CD8-positive, alpha-beta memory T cell (primary cell): Measurements from ENCODE around the gene FBXO10. TPM values are rescaled to one million over a fixed set of nuclear protein-coding genes. Genes with fewer than 3 reads are reported as not detected.

Experiments used
- CTCF ChIA-PET: fragments of 350-600 bp; sonication (Branson Sonifier 250); formaldehyde crosslinking; loops from one replicate; lab custom pipeline; 2021; ENCODE audit warnings: antibody characterized with exemption; lab: Charles Lee
- POLR2A ChIA-PET: fragments of 350-600 bp; sonication (Branson Sonifier 250); formaldehyde crosslinking; loops from one replicate; lab custom pipeline; 2021; ENCODE audit warnings: antibody characterized with exemption; lab: Charles Lee
- DNase-seq, 5 donors: peaks; one replicate each; pipeline versions ENCODE4 v3.0.0 to v3.0.0-alpha.2; 2020 to 2022; ENCODE audit warnings: mixed read lengths in 1 of 5
- H3K27ac ChIP-seq: one replicate; pipeline ENCODE4 v1.7.0; 2013; ENCODE audit warnings: low read depth, mild to moderate bottlenecking, low read length, moderate library complexity
- H3K27me3 ChIP-seq: 2 replicates; pipeline ENCODE4 v1.7.0; 2013; ENCODE audit warnings: low read length, mild to moderate bottlenecking; ENCODE audit not compliant: insufficient read depth, poor library complexity, severe bottlenecking
- H3K36me3 ChIP-seq: 2 replicates; pipeline ENCODE4 v1.7.0; 2013; ENCODE audit warnings: mild to moderate bottlenecking, low read length, moderate library complexity; ENCODE audit not compliant: insufficient read depth
- H3K4me1 ChIP-seq: 2 replicates; pipeline ENCODE4 v1.7.0; 2013; ENCODE audit warnings: mild to moderate bottlenecking, low read length, moderate library complexity; ENCODE audit not compliant: insufficient read depth
- H3K4me3 ChIP-seq: 2 replicates; pipeline ENCODE4 v1.7.0; 2013; ENCODE audit warnings: mild to moderate bottlenecking, low read length
- H3K9me3 ChIP-seq: 2 replicates; pipeline ENCODE4 v1.7.0; 2013; ENCODE audit warnings: mild to moderate bottlenecking, low read length
- H3K27ac Mint-ChIP-seq, 8 donors: one replicate each; pipeline ENCODE4 v1.8.0; 2020 to 2021; ENCODE audit warnings: mixed read lengths in 8 of 8, mild to moderate bottlenecking in 6 of 8, inconsistent platforms in 3 of 8, moderate library complexity in 3 of 8
- H3K27me3 Mint-ChIP-seq, 2 donors: one replicate each; pipeline ENCODE4 v1.8.0; 2020 to 2021; ENCODE audit warnings: mixed read lengths in 2 of 2, mild to moderate bottlenecking in 1 of 2, moderate library complexity in 1 of 2
- H3K36me3 Mint-ChIP-seq, 3 donors: one replicate each; pipeline ENCODE4 v1.8.0; 2020 to 2021; ENCODE audit warnings: mixed read lengths in 3 of 3, inconsistent platforms in 1 of 3, mild to moderate bottlenecking in 1 of 3
- H3K4me1 Mint-ChIP-seq, 3 donors: one replicate each; pipeline ENCODE4 v1.8.0; 2020 to 2021; ENCODE audit warnings: mixed read lengths in 3 of 3, inconsistent platforms in 1 of 3, mild to moderate bottlenecking in 1 of 3
- H3K4me3 Mint-ChIP-seq, 7 donors: one replicate each; pipeline ENCODE4 v1.8.0; 2020 to 2021; ENCODE audit warnings: mixed read lengths in 7 of 7, mild to moderate bottlenecking in 6 of 7, moderate library complexity in 4 of 7, inconsistent platforms in 2 of 7
- H3K9me3 Mint-ChIP-seq, 5 donors: one replicate each; pipeline ENCODE4 v1.8.0; 2020 to 2022; ENCODE audit warnings: mixed read lengths in 5 of 5, mild to moderate bottlenecking in 3 of 5, moderate library complexity in 2 of 5, inconsistent platforms in 1 of 5
- polyA plus RNA-seq: library from polyadenylated mRNA; unstranded; fragments of 300-500 nt; fragmentation: Illumina TruSeq; gene quantifications from one replicate; pipeline ENCODE4 v1.2.3, GENCODE V29; 2021
- total RNA-seq, 2 experiments: library from RNA; stranded (reverse); gene quantifications; one replicate each; pipeline ENCODE4 v1.2.3, GENCODE V29; 2021

FBXO10 gene
- total and polyA plus RNA-seq, 3 experiments from 2014 or later, result 0.82 to 2.8 (median 2.3) TPM

DNA sequence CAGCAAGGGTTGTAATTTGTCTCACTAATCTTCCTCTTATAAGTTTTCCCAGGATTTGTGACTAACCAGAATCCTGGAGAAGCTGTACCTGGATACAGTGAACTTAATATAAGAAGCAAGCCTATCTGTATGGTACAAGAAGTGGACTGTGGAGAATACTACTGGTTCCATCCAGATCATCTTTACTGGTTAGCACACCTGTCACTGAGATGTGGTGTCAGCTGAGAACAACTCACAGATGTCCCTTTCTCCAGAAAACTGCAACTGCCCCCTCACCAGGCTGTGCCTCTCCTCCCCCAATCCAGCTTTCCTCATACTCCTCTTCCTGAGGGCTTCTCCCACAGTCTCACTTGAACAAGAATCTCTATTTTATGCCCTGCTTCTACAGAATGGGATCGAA lies 4.9 kb downstream of the FBXO10 start:
- Histone ChIP-seq H3K27me3 (no peaks in the 10 kb centered on the region), H3K27ac (no peak overlapping the region), H3K36me3 (no peaks in the 10 kb centered on the region), H3K4me1 (no peaks in the 10 kb centered on the region), H3K9me3 (no peaks in the 10 kb centered on the region), H3K4me3 (no peak overlapping the region)
- ChIA-PET CTCF (interaction anchor here (1.4 kb wide), 1 partner anchor 23 kb away, joined by 3 read pairs; no protein-coding TSS in a partner anchor), POLR2A (no interaction called here)
- peaks cover 9 to 14% (median 9%) of the 10 kb centered on the region in 3 donors for H3K4me1 Mint-ChIP-seq
- no peaks in the 10 kb centered on the region for H3K9me3 Mint-ChIP-seq
- peak overlapping the region in 1 of 7 donors; percentile 10 for H3K4me3 Mint-ChIP-seq
- no peaks in the 10 kb centered on the region for H3K27me3 Mint-ChIP-seq
- no peak for DNase-seq
- H3K27ac Mint-ChIP-seq, result peak overlapping the region in 1 of 8 donors; percentile 13
- peaks cover 0 to 5% (median 0%) of the 10 kb centered on the region in 3 donors for H3K36me3 Mint-ChIP-seq

DNA sequence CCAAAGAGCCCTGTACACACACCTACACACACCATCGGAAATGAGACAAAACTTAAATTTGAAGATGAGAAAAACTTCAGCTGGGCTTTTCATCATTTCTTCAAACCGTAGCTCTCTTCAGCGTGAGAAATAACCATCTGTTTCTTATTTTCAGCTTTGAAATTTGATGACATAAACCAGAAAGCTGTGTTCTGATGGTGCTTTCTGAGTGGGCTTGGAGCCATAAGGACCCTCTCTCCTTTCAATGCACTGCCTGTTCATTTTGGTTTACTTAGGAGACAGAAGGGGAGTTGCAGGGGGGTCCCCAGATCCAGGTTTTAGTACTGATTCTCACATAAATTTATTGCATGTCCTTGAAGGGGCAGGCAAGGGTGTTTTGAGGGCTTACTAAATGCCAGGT lies 9.5 kb downstream of the FBXO10 start:
- Mint-ChIP-seq H3K9me3 (peaks cover 0 to 12% (median 8%) of the 10 kb centered on the region in 5 donors), H3K4me3 (no peak overlapping the region), H3K36me3 (peaks cover 6 to 22% (median 8%) of the 10 kb centered on the region in 3 donors), H3K4me1 (no peaks in the 10 kb centered on the region), H3K27ac (no peak overlapping the region), H3K27me3 (no peaks in the 10 kb centered on the region)
- POLR2A ChIA-PET, result no interaction called here
- Histone ChIP-seq H3K4me1 (no peaks in the 10 kb centered on the region), H3K27me3 (no peaks in the 10 kb centered on the region), H3K9me3 (no peaks in the 10 kb centered on the region), H3K4me3 (no peak overlapping the region), H3K36me3 (no peaks in the 10 kb centered on the region), H3K27ac (no peak overlapping the region)
- CTCF ChIA-PET, result no interaction called here
- DNase-seq, result no peak

- H3K4me1 ChIP-seq, result no peaks in the 10 kb centered on the region
- H3K27ac ChIP-seq, result no peak overlapping the region
- CTCF ChIA-PET, result interaction anchor here (0.9 kb wide), 1 partner anchor 10 kb away, joined by 3 read pairs; no protein-coding TSS in a partner anchor
- H3K27ac Mint-ChIP-seq, result no peak overlapping the region
- no peaks in the 10 kb centered on the region for H3K9me3 ChIP-seq
- no peaks in the 10 kb centered on the region for H3K36me3 ChIP-seq
- no peaks in the 10 kb centered on the region for H3K27me3 Mint-ChIP-seq
- H3K4me1 Mint-ChIP-seq, result no peaks in the 10 kb centered on the region
- H3K9me3 Mint-ChIP-seq, result peaks cover 0 to 12% (median 8%) of the 10 kb centered on the region in 5 donors
- H3K27me3 ChIP-seq, result no peaks in the 10 kb centered on the region
- no peak overlapping the region for H3K4me3 Mint-ChIP-seq
- DNase-seq, result no peak
- H3K36me3 Mint-ChIP-seq, result peaks cover 6 to 22% (median 8%) of the 10 kb centered on the region in 3 donors
- POLR2A ChIA-PET, result no interaction called here
- no peak overlapping the region for H3K4me3 ChIP-seq
These were observed 10.2 kb downstream of the FBXO10 start for GRCh38 chr9:37565661-37566618.

DNA sequence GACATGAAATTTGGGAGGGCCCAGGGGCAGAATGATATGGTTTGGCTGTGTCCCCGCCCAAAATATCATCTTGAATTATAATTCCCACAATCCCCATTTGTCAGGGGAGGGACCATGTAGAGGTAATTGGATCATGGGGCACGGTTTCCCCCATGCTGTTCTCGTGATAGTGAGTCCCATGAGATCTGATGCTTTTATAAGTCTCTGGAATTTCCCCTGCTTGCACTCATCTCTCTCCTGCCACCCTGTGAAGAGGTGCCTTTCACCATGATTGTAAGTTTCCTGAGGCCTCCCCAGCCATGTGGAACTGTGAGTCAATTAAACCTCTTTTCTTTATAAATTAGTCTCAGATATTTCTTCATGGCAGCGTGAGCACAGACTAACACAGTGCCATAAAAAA lies 11.3 kb downstream of the FBXO10 start:
- Histone ChIP-seq H3K27ac (no peak overlapping the region), H3K27me3 (no peaks in the 10 kb centered on the region), H3K9me3 (no peaks in the 10 kb centered on the region), H3K36me3 (no peaks in the 10 kb centered on the region), H3K4me1 (no peaks in the 10 kb centered on the region), H3K4me3 (no peak overlapping the region)
- Mint-ChIP-seq H3K27me3 (no peaks in the 10 kb centered on the region), H3K9me3 (peaks cover 0 to 12% (median 8%) of the 10 kb centered on the region in 5 donors), H3K4me1 (no peaks in the 10 kb centered on the region), H3K27ac (no peak overlapping the region), H3K36me3 (peaks cover 6 to 22% (median 6%) of the 10 kb centered on the region in 3 donors), H3K4me3 (no peak overlapping the region)
- POLR2A ChIA-PET, result no interaction called here
- no peak for DNase-seq
- CTCF ChIA-PET, result no interaction called here

- H3K4me1 ChIP-seq, result no peaks in the 10 kb centered on the region
- no peaks in the 10 kb centered on the region for H3K27me3 ChIP-seq
- no peak overlapping the region for H3K4me3 ChIP-seq
- no peak for DNase-seq
- Mint-ChIP-seq H3K4me1 (no peaks in the 10 kb centered on the region), H3K9me3 (peaks cover 0 to 12% (median 8%) of the 10 kb centered on the region in 5 donors), H3K4me3 (no peak overlapping the region), H3K27ac (no peak overlapping the region), H3K27me3 (no peaks in the 10 kb centered on the region), H3K36me3 (peaks cover 6 to 22% (median 6%) of the 10 kb centered on the region in 3 donors)
- no peaks in the 10 kb centered on the region for H3K36me3 ChIP-seq
- CTCF ChIA-PET, result interaction anchor here (0.6 kb wide), 1 partner anchor 19 kb away, joined by 3 read pairs; no protein-coding TSS in a partner anchor
- H3K27ac ChIP-seq, result no peak overlapping the region
- H3K9me3 ChIP-seq, result no peaks in the 10 kb centered on the region
- POLR2A ChIA-PET, result interaction anchor here (0.6 kb wide), 1 partner anchor 155 kb away, joined by 8 read pairs; no protein-coding TSS in a partner anchor
These were observed 12.2 kb downstream of the FBXO10 start for GRCh38 chr9:37563806-37564513.

DNA sequence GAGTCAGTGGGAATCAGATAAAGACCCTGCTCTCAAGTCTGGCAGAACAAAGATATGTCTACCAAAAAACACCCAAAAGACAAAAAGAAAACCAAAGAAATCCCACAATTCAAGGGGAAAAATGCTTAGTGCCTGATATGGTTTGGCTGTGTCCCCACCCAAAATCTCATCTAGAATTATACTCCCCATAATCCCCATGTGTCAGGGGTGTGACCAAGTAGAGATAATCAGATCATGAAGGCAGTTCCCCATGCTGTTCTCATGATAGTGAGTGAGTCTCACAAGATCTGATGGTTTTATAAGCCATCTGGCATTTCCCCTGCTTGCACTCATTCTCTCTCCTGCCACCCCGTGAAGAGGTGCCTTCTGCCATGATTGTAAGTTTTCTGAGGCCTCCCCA lies 13.4 kb downstream of the FBXO10 start:
- CTCF ChIA-PET, result no interaction called here
- POLR2A ChIA-PET, result no interaction called here
- Histone ChIP-seq H3K9me3 (no peaks in the 10 kb centered on the region), H3K4me3 (no peak overlapping the region), H3K4me1 (no peaks in the 10 kb centered on the region), H3K27me3 (no peaks in the 10 kb centered on the region), H3K27ac (no peak overlapping the region), H3K36me3 (no peaks in the 10 kb centered on the region)
- no peak for DNase-seq
- Mint-ChIP-seq H3K36me3 (peaks cover 3 to 22% (median 6%) of the 10 kb centered on the region in 3 donors), H3K27ac (peak overlapping the region in 1 of 8 donors; percentile 15), H3K4me3 (no peak overlapping the region), H3K27me3 (no peaks in the 10 kb centered on the region), H3K4me1 (no peaks in the 10 kb centered on the region), H3K9me3 (peaks cover 0 to 12% (median 8%) of the 10 kb centered on the region in 5 donors)

DNA sequence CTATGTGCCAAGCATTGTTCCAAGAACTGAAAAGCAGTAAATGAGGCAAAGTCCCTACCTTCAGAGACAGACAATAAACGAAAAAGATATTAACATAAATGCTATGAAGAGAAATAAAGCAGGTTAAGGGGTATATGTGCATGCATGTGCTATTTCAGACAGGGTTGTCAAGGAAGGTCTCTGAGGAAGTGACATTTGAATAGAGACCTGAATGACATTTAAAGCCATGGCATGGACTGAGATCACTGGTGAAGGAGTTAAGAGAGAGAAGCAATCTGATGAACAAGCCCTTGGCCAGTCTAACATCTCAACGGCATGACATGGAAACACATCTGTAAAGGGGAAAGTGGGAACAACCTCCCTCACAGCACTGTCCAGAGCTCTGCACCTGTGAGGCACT lies 14.5 kb downstream of the FBXO10 start:
- DNase-seq, result no peak
- Histone ChIP-seq H3K27ac (no peak overlapping the region), H3K9me3 (no peaks in the 10 kb centered on the region), H3K4me3 (no peak overlapping the region), H3K4me1 (no peaks in the 10 kb centered on the region), H3K36me3 (no peaks in the 10 kb centered on the region), H3K27me3 (no peaks in the 10 kb centered on the region)
- POLR2A ChIA-PET, result no interaction called here
- H3K4me1 Mint-ChIP-seq, result no peaks in the 10 kb centered on the region
- CTCF ChIA-PET, result no interaction called here
- no peaks in the 10 kb centered on the region for H3K27me3 Mint-ChIP-seq
- peaks cover 0 to 12% (median 8%) of the 10 kb centered on the region in 5 donors for H3K9me3 Mint-ChIP-seq
- peak overlapping the region in 1 of 8 donors; percentile 21 for H3K27ac Mint-ChIP-seq
- no peak overlapping the region for H3K4me3 Mint-ChIP-seq
- H3K36me3 Mint-ChIP-seq, result peaks cover 5 to 22% (median 6%) of the 10 kb centered on the region in 3 donors
